HEK293 (cell line): ENCODE data around the gene LSM14B.

Experiments
- CTCF ChIA-PET: fragments of 350-600 bp; formaldehyde crosslinking; extraction: SDS; loops from one replicate; lab custom pipeline; 2021; ENCODE audit warnings: antibody characterized with exemption; lab: Yijun Ruan, JAX
- POLR2A ChIA-PET: fragments of 300-600 bp; formaldehyde crosslinking; extraction: SDS; loops from one replicate; lab custom pipeline; 2020; ENCODE audit warnings: antibody characterized with exemption, inconsistent platforms; lab: Yijun Ruan, JAX
- H3K27ac ChIP-seq: fragments of 200-500 bp; sonication (Bioruptor generic); 2 replicates; pipeline ENCODE4 v1.5.1; 2014; ENCODE audit warnings: low read depth, low read length, control low read depth, inconsistent platforms; ENCODE audit errors: extremely low read depth
- H3K36me3 ChIP-seq, 2 experiments: fragments of 200-500 bp in 1 of 2; sonication (Bioruptor generic) in 1 of 2; 1 replicate in 1 of 2; 2 replicates in 1 of 2; pipeline ENCODE4 v1.5.1; 2014 to 2017; ENCODE audit warnings: inconsistent platforms in 2 of 2, low read length in 2 of 2; ENCODE audit not compliant: control insufficient read depth in 2 of 2, insufficient read depth in 1 of 2
- H3K4me1 ChIP-seq: fragments of 200-500 bp; sonication (Bioruptor generic); 2 replicates; pipeline ENCODE4 v1.5.1; 2014; ENCODE audit warnings: mild to moderate bottlenecking, low read length, inconsistent platforms; ENCODE audit not compliant: control insufficient read depth, insufficient read depth
- H3K4me3 ChIP-seq: 2 replicates; pipeline ENCODE4 v1.5.1; 2011; ENCODE audit warnings: low read depth, mild to moderate bottlenecking, control low read depth, low read length, moderate library complexity
- H3K9me3 ChIP-seq: fragments of 200-500 bp; sonication (Bioruptor generic); 2 replicates; pipeline ENCODE4 v1.5.1; 2014; ENCODE audit warnings: low read depth, low read length, inconsistent platforms; ENCODE audit not compliant: control insufficient read depth, insufficient read depth
- GFI1B ChIP-seq: fragments of 450-650 bp; formaldehyde crosslinking; IDR thresholded peaks from 2 replicates; pipeline ENCODE4 v1.5.1; 2016; ENCODE audit warnings: missing biosample characterization, missing genetic modification characterization
- PRDM4 ChIP-seq: fragments of 450-650 bp; formaldehyde crosslinking; IDR thresholded peaks from 2 replicates; pipeline ENCODE4 v1.5.1; 2017; ENCODE audit warnings: missing biosample characterization, missing genetic modification characterization
- YY1 ChIP-seq: fragments of 450-650 bp; formaldehyde crosslinking; IDR thresholded peaks from 2 replicates; pipeline ENCODE4 v1.5.1; 2018; ENCODE audit warnings: missing biosample characterization, missing genetic modification characterization
- ZBTB6 ChIP-seq: fragments of 450-650 bp; formaldehyde crosslinking; IDR thresholded peaks from 2 replicates; pipeline ENCODE4 v1.5.1; 2017; ENCODE audit warnings: missing biosample characterization, missing genetic modification characterization
- ZFP41 ChIP-seq: fragments of 450-650 bp; formaldehyde crosslinking; IDR thresholded peaks from 2 replicates; pipeline ENCODE4 v1.5.1; 2016; ENCODE audit warnings: missing biosample characterization, missing genetic modification characterization, borderline replicate concordance
- ZNF19 ChIP-seq: fragments of 450-650 bp; formaldehyde crosslinking; IDR thresholded peaks from 2 replicates; pipeline ENCODE4; 2016; ENCODE audit warnings: missing biosample characterization, missing genetic modification characterization, low read depth
- ZNF214 ChIP-seq: fragments of 450-650 bp; formaldehyde crosslinking; IDR thresholded peaks from 2 replicates; pipeline ENCODE4 v1.5.1; 2017; ENCODE audit warnings: missing biosample characterization, mild to moderate bottlenecking, missing genetic modification characterization, borderline replicate concordance
- ZNF350 ChIP-seq: fragments of 450-650 bp; formaldehyde crosslinking; IDR thresholded peaks from 2 replicates; pipeline ENCODE4 v1.5.0; 2017; ENCODE audit warnings: missing biosample characterization, mild to moderate bottlenecking, missing genetic modification characterization
- ZNF362 ChIP-seq: fragments of 450-650 bp; formaldehyde crosslinking; IDR thresholded peaks from 2 replicates; pipeline ENCODE4 v1.5.1; 2016; ENCODE audit warnings: missing biosample characterization, missing genetic modification characterization
- ZNF544 ChIP-seq: fragments of 450-650 bp; formaldehyde crosslinking; IDR thresholded peaks from 2 replicates; pipeline ENCODE4 v1.5.0; 2017; ENCODE audit warnings: missing biosample characterization, missing genetic modification characterization
- ZNF548 ChIP-seq: fragments of 450-650 bp; formaldehyde crosslinking; IDR thresholded peaks from 2 replicates; pipeline ENCODE4 v1.5.1; 2016; ENCODE audit warnings: missing biosample characterization, missing genetic modification characterization
- ZNF549 ChIP-seq: fragments of 450-650 bp; IDR thresholded peaks from 2 replicates; pipeline ENCODE4 v1.5.1; 2018; ENCODE audit warnings: missing biosample characterization, missing genetic modification characterization, mild to moderate bottlenecking, inconsistent platforms, moderate library complexity
- ZNF555 ChIP-seq: fragments of 450-650 bp; formaldehyde crosslinking; conservative IDR thresholded peaks from 2 replicates; pipeline ENCODE4 v1.5.1; 2017; ENCODE audit warnings: missing biosample characterization, mild to moderate bottlenecking, missing genetic modification characterization, inconsistent platforms
- ZNF600 ChIP-seq: fragments of 450-650 bp; formaldehyde crosslinking; IDR thresholded peaks from 2 replicates; pipeline ENCODE4 v1.5.1; 2016; ENCODE audit warnings: missing biosample characterization, missing genetic modification characterization
- ZNF777 ChIP-seq: fragments of 450-650 bp; formaldehyde crosslinking; IDR thresholded peaks from 2 replicates; pipeline ENCODE4 v1.5.1; 2017; ENCODE audit warnings: missing biosample characterization, missing genetic modification characterization, borderline replicate concordance
- TF ChIP-seq, protein P1 (sequence below): sonication (generic); formaldehyde crosslinking; IDR thresholded peaks from 2 replicates; pipeline ENCODE4 v1.8.1; 2022; ENCODE audit warnings: mild to moderate bottlenecking, moderate library complexity, missing genetic modification reagents
- TF ChIP-seq, protein P2 (sequence below): fragments of 450-650 bp; formaldehyde crosslinking; IDR thresholded peaks from 2 replicates; pipeline ENCODE4 v1.5.1; 2016; ENCODE audit warnings: missing biosample characterization, missing genetic modification characterization
- TF ChIP-seq, protein P3 (sequence below): fragments of 450-650 bp; formaldehyde crosslinking; conservative IDR thresholded peaks from 2 replicates; pipeline ENCODE4 v1.5.1; 2016; ENCODE audit warnings: low read depth, missing biosample characterization, missing genetic modification characterization
- TF ChIP-seq, protein P4 (sequence below): fragments of 450-650 bp; formaldehyde crosslinking; IDR thresholded peaks from 2 replicates; pipeline ENCODE4 v1.5.1; 2016; ENCODE audit warnings: missing biosample characterization, missing genetic modification characterization

The LSM14B gene

DNA sequence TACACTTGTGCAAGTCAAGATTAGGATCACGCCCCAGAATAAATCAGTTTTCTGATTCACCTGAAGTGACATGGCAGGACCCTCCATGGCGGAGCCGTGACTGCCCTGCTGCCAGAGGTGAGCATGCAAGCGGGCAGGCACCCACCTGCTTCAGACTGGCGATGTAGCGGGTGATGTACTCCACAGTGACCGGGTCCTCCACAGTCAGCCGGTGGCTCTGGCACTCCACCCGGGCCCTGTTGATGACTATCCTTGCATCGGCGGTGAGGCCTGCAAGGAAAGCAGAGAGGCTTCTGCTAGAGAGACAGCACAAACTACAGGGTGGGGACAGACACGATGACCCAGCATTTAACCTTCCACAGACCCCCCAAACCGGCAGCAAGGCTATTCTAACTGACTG is 17.4 kb downstream of the LSM14B start:
- ChIA-PET CTCF (interaction anchor here (0.6 to 1.7 kb wide), 3 partner anchors 12 to 129 kb away, joined by 3 to 9 read pairs (median 3); no protein-coding TSS in a partner anchor), POLR2A (no interaction called here)
- Histone ChIP-seq H3K27ac (no peak overlapping the region), H3K9me3 (no peaks in the 10 kb centered on the region), H3K4me1 (no peaks in the 10 kb centered on the region), H3K4me3 (no peak overlapping the region), H3K36me3 (peaks cover 9 to 70% of the 10 kb centered on the region in 2 experiments; a peak in 2 of 3 replicates)
- no peak for TF ChIP-seq ZBTB6
- TF ChIP-seq ZNF549 (tag by site-specific recombination): no peak
- TF ChIP-seq ZNF350: no peak
- no peak for TF ChIP-seq GFI1B (tag by site-specific recombination)

DNA sequence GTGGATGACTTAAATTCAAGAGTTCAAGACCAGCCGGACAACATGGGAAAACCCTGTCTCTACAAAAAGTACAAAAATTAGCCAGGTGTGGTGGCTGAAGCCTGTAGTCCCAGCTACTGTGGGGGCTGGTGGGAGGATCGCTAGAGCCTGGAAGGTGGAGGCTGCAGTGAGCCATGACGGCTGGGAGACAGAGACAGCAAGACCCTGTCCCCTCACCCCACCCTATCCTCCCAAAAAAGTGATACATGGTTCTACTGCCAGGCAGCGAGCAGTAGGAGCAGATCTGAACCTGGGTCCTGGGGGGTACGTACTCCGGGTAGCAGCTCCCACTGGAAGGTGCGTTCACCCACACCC is 18.7 kb downstream of the LSM14B start:
- ChIA-PET POLR2A (no interaction called here), CTCF (interaction anchor here (1.0 to 1.9 kb wide), 6 partner anchors 8 to 130 kb away, joined by 3 to 15 read pairs (median 4); no protein-coding TSS in a partner anchor)
- Histone ChIP-seq H3K4me1 (no peaks in the 10 kb centered on the region), H3K27ac (no peak overlapping the region), H3K36me3 (peaks cover 4 to 68% of the 10 kb centered on the region in 2 experiments; a peak in 2 of 3 replicates), H3K4me3 (no peak overlapping the region), H3K9me3 (no peaks in the 10 kb centered on the region)
- TF ChIP-seq ZNF362 (tag by site-specific recombination): no peak
- no peak for TF ChIP-seq PRDM4 (tag by site-specific recombination)
- TF ChIP-seq ZFP41 (tag by site-specific recombination): no peak
- TF ChIP-seq, protein P1, sequence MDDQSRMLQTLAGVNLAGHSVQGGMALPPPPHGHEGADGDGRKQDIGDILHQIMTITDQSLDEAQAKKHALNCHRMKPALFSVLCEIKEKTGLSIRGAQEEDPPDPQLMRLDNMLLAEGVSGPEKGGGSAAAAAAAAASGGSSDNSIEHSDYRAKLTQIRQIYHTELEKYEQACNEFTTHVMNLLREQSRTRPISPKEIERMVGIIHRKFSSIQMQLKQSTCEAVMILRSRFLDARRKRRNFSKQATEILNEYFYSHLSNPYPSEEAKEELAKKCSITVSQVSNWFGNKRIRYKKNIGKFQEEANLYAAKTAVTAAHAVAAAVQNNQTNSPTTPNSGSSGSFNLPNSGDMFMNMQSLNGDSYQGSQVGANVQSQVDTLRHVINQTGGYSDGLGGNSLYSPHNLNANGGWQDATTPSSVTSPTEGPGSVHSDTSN (CRISPR knock-in tag): no peak
- no peak for TF ChIP-seq ZNF214 (tag by site-specific recombination)
- TF ChIP-seq GFI1B (tag by site-specific recombination): no peak
- no peak for TF ChIP-seq ZNF555
- TF ChIP-seq ZNF777: no peak
- TF ChIP-seq, protein P2, sequence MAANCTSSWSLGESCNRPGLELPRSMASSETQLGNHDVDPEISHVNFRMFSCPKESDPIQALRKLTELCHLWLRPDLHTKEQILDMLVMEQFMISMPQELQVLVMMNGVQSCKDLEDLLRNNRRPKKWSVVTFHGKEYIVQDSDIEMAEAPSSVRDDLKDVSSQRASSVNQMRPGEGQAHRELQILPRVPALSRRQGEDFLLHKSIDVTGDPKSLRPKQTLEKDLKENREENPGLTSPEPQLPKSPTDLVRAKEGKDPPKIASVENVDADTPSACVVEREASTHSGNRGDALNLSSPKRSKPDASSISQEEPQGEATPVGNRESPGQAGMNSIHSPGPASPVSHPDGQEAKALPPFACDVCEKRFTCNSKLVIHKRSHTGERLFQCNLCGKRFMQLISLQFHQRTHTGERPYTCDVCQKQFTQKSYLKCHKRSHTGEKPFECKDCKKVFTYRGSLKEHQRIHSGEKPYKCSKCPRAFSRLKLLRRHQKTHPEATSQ (tag by site-specific recombination): no peak
- no peak for TF ChIP-seq YY1 (tag by site-specific recombination)
- TF ChIP-seq, protein P3, sequence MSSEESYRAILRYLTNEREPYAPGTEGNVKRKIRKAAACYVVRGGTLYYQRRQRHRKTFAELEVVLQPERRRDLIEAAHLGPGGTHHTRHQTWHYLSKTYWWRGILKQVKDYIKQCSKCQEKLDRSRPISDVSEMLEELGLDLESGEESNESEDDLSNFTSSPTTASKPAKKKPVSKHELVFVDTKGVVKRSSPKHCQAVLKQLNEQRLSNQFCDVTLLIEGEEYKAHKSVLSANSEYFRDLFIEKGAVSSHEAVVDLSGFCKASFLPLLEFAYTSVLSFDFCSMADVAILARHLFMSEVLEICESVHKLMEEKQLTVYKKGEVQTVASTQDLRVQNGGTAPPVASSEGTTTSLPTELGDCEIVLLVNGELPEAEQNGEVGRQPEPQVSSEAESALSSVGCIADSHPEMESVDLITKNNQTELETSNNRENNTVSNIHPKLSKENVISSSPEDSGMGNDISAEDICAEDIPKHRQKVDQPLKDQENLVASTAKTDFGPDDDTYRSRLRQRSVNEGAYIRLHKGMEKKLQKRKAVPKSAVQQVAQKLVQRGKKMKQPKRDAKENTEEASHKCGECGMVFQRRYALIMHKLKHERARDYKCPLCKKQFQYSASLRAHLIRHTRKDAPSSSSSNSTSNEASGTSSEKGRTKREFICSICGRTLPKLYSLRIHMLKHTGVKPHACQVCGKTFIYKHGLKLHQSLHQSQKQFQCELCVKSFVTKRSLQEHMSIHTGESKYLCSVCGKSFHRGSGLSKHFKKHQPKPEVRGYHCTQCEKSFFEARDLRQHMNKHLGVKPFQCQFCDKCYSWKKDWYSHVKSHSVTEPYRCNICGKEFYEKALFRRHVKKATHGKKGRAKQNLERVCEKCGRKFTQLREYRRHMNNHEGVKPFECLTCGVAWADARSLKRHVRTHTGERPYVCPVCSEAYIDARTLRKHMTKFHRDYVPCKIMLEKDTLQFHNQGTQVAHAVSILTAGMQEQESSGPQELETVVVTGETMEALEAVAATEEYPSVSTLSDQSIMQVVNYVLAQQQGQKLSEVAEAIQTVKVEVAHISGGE (tag by site-specific recombination): no peak
- TF ChIP-seq, protein P4, sequence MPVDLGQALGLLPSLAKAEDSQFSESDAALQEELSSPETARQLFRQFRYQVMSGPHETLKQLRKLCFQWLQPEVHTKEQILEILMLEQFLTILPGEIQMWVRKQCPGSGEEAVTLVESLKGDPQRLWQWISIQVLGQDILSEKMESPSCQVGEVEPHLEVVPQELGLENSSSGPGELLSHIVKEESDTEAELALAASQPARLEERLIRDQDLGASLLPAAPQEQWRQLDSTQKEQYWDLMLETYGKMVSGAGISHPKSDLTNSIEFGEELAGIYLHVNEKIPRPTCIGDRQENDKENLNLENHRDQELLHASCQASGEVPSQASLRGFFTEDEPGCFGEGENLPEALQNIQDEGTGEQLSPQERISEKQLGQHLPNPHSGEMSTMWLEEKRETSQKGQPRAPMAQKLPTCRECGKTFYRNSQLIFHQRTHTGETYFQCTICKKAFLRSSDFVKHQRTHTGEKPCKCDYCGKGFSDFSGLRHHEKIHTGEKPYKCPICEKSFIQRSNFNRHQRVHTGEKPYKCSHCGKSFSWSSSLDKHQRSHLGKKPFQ (tag by site-specific recombination): no peak
- no peak for TF ChIP-seq ZNF548 (tag by site-specific recombination)
- TF ChIP-seq ZNF600 (tag by site-specific recombination): no peak
- no peak for TF ChIP-seq ZNF19 (tag by site-specific recombination)
- no peak for TF ChIP-seq ZNF544 (tag by site-specific recombination)
